Measurements from ENCODE around the gene TRPM2.
A peak's percentile ranks its signal among the peaks of the same experiment; 100 is the strongest.

TRPM2 gene

DNA sequence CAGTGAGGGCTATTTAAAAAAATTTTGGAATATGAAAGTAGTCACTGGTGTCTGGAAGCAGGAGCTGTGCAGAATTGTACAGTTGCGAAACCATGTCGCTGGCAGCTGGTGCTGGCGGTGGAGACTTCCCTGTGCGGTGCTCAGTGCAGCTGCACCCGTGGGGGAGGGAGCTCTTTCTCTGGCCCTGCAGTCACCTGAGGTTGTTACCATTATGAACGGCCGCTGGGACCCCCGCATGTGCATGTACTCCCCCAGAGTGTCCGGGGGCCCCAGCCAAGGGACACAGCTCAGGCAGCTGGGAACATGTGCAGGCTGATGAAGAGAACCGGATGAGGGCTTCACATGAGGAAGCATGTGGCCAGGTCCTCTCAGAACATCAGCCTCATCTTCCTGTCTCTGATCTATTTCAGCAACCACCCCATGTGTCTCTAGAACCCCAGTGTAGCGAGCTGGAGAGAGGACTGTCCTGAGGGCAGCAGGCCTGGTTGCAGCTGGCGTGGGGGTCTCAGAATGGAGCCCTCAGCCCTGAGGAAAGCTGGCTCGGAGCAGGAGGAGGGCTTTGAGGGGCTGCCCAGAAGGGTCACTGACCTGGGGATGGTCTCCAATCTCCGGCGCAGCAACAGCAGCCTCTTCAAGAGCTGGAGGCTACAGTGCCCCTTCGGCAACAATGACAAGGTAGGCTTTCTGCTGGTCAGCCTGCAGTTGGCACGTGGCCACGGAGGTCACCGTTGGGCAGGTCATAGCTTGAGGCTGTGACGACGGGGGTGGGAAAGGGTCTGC, at the start of gene TRPM2:
Gene TRPM2 (plus strand): TSS at position 431 of the 780 bp plus-strand sequence. CDS start 80 bp downstream, at position 511.
- peak; percentile 12 for DNase-seq

GRCh38 chr21:44304011-44304616, 49.3 kb upstream of the TRPM2 start:
- DNase-seq = no peak

DNA sequence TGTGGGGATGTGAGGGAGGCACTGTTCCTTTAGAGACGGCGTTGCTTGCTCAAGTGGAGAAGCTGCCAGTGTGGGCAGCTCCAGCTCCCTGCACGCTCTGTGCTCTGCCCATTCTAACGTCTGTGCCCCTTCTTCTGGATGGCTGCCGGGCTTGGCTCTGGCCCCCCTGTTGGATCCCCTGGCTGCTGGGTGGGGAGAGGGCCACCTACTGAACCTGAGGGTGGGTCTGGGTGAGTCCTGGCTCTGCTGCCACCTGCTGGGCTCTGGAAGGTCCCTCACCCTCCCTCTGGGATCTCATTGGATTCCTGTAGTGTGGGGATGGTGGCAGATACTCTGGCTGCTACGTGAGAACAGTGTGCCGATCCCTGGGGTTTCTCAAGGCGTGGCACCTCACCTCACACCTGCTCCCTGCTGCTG, 48.5 kb upstream of the TRPM2 start:
- DNase-seq = peak; percentile 12

DNA sequence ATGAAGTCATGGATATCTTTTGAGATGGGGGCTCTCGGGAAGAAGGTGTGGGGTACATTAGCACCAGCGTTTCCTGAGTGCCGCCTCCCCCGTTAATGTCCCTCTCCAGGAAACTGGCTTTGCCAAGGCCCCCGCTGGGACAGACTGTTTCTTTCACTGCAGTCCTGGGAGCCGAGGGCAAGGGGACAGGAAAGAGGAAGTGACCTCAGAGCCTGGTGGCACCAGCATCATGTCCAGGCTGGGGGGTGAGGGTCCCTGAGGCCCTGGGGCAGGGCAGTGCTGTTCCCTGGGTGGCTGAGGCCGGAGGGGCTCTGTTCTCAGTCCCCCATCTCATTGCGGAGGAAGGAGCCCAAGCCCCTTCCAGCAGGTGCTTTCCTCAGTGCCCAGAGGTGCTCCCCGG, 47.7 kb upstream of the TRPM2 start:
- DNase-seq = no peak

DNA sequence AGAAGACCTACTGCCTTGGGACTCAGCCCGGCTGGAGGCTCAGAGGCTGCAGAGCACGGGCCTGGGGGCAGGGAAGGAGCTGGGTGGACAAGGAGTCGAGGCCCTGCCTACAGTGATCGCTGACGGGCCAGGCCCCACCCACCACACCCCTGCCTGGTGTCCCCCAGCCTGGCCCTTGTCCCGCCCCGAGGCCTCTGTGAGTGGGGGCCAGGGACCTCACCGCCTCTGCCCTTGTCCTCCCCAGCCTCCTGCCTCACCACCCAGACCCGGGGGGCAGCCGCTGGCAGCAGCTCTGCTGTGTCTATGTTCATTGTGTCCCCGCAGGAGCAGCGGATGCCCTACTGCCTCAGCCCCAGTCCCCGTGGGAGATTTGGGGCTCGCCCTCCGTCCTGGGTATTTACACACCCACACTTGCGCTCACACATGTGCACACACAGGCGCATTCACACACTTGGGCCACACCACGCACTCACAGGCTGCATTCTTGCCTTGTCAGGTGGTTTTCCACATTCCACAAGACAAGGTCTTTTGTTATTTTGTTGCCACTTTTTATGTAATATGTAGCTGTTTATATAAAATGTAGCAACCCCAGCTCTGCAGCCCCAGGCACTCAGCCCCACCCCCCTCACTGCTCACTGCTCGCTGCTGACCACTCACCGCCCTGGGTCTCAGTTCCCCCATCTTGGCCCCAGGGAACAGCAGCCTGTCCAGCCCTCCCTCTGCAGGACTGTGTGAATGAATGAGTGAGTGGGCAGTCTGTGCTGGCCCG, 46.3 kb upstream of the TRPM2 start:
- DNase-seq = no peak

GRCh38 chr21:44310628-44311507, 42.6 kb upstream of the TRPM2 start:
- no peak for DNase-seq

- DNase-seq = no peak
These were observed 41.3 kb upstream of the TRPM2 start for GRCh38 chr21:44312089-44312488.

GRCh38 chr21:44312716-44313115, 40.7 kb upstream of the TRPM2 start:
- no peak for DNase-seq

DNA sequence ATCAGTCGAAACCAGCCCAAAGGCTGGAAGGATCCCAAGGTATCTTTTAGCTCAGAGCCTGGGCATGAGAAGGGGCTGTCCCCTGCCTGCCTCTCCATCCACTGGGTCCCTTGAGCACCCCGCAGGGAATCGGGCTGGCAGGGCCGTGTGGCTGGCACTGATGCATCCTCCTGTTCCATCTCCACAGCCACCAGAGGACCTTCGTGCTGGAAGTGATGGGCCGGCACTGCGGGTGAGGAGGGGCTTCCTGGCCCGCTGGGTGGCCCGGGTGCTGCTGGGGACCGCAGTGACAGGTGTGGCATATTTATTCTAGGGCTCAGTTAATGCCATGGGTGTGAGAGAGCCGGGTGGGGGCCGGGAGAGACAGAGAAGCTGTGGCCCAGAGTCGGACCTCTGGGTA, 40.0 kb upstream of the TRPM2 start:
- no peak for DNase-seq

DNA sequence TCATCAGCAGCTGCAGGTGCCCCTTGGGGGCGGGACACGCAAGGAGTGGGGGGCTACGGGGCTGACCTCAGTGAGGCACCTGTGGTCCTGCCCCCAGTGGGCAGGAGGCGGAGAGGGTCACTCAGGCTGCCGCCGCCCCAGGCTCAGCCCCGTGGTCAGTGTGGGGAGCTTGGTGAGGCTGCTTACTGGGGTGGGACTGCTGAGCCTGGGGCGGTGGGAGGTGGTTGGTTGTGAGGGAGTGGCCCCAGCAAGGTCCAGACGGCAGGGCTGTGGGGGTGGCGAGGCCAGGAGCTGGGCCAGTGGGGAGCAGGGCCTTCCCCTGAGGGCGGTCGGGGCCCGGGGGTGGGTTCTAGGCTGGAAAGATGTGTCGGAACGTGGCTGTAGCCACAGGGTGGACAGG, 39.3 kb upstream of the TRPM2 start:
- DNase-seq = no peak

DNA sequence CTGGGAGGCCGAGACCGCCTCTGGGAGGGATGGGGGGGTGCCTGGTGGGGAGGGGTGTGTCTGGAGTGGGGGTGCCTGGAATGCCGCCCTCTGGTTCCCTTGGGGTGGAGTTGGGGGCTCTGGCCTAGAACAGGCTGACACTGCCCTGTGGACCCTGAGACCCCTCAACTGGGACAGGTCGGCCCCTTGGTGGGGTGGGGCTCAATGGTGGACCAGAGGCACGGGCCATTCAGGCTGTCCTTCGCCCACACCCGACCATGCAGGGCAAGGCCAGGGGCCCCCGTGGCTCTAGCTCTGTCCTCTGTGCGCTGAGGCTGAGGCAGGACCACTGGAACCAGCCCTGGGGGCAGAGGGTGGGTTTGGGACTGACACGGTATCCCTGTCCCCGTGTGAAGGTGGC, 38.9 kb upstream of the TRPM2 start:
- no peak for DNase-seq

DNA sequence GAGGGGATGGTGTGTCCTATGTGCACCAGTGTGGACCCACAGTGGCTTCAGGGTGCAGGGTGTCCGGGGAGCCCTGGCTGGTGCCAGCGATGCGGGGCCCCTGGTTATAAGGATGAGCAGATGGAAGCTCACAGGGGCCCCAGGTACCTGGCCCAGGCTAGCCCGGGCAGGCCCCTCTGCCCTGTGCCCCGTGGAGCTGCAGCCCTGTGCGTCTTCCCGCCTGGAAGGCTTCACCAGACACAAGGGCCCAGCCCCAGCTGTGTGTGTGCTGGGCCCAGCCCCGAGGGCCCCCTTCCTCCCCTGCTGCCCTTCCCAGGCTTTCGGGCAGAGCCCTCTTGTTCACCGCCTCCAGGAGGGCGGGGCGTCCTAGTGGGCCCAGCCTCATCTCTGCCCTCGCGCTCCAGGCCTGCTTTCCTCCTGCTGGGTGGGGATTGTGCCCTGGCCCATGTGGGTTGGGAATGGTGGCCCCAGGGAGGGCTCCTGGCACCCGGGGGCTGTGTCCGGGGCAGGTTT, 37.7 kb upstream of the TRPM2 start:
- no peak for DNase-seq

DNA sequence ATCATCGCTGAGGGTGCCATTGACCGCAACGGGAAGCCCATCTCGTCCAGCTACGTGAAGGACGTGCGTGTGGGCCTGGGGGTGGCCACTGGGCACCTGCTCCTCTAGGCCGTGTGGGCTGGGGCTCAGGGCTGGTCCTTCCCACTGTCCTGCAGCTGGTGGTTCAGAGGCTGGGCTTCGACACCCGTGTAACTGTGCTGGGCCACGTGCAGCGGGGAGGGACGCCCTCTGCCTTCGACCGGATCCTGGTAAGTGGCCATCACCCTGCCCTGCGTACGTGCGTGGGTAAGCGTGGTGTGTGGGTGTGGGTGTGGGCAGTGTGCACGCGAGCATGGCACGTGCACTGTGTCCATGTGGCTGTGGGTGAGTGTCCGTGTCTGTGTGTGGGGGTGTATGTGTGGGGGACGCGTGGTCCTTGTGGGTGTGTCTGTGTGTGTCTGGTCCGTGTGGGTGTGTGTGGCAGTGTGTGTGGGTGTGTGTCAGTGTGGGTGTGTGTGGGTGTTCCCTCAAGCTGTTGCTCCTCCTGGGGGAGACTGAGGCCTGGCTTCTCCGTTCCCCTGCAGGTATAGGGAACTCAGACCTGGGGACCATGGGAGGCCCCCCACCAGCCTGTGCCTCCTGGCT, 37.0 kb upstream of the TRPM2 start:
- no peak for DNase-seq

DNA sequence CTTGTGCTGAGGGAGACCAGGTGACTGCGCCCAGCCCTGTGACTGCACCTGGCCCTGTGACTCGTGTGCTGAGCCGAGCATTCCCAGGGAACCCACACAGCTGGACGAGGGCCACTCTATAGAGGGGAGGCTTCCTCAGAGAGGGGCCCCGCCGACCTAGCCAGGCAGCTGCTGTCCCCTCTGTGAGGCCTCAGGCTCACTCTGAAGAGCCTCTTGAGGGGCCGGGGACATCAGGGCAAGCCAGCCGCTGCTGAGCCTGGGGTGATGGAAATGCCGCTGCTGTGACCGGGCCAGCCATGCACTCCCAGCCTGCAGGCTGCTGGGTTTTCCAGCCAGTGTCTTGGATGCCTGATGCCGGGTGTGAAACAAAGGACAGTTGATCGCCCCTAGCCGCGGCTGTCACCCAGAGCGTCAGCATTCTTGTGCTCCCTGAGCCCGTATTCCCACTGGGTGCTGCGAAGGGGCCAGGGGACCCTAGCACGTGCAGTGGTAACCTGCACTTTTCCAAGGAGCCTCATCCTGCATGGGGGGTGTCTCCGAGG, 36.1 kb upstream of the TRPM2 start:
- no peak for DNase-seq

GRCh38 chr21:44317871-44318270, 35.5 kb upstream of the TRPM2 start:
- no peak for DNase-seq

DNA sequence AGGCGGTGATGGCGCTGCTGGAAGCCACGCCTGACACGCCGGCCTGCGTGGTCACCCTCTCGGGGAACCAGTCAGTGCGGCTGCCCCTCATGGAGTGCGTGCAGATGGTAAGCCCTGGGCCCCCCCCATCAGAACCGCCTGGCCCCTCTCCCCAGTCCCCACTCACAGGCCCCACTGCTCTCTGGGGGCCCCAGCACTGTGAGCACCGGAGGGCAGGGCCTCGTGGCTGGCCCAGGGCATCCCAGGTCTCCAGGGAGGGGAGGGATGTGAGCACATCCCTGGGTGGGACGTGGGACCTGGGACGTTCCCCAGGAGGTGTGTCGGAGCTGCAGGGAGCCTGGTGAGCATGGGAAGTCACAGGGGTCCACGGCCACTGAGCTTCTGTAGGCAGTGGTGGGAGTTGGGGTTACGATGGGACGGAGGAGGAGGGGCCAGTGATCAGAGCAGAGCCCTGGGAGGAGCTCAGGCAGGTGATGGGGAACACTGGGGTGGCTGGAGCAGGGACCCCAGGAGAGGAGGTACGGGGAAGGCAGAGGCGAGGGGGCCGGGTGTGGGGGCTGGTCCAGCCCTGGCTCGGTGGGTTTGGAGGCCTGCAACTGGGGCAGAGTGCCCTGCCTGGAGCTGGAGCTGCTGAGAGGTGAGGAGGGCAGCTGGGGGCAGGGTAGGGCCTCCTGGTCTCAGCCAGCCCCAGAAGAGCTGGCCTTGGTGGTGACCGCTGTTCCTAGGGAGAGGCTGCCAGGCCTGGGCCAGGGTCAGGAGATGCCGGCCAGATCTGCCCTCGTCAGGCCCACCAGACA, 34.7 kb upstream of the TRPM2 start:
- DNase-seq = no peak

DNA sequence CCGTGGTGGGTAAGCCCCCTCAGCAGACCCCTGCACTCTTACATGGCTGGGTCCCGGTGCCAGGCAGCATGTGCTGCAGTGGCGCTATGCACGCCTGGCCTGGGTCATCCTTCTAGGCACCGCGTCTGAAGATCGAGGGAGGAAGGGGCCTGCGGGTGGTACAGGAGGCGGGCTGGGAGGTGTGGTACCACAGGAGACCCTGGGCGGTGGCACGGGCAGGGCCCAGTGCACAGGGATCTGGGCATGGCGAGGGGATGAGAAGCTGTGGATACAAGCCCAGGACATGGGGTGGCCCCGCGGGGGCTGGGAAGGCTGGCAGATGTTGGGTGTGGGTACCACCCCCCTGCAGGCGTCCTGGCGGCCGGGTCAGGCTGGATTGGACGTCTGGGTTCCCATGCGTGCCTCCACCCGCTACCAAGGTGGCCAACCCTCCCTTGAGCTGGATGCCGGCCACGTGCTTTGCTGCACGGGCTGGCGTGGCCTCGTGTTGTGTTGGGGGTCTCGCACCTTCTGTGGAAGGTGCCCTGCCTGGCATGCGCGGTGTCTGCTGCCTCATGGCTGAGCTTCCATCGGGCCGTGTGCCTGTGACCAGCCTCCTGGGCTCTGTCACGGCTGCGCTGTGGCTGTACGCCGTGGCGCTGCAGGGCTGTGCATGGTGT, 33.9 kb upstream of the TRPM2 start:
- DNase-seq = no peak

- no peak for DNase-seq
These were observed 32.6 kb upstream of the TRPM2 start for GRCh38 chr21:44320847-44321246.

DNA sequence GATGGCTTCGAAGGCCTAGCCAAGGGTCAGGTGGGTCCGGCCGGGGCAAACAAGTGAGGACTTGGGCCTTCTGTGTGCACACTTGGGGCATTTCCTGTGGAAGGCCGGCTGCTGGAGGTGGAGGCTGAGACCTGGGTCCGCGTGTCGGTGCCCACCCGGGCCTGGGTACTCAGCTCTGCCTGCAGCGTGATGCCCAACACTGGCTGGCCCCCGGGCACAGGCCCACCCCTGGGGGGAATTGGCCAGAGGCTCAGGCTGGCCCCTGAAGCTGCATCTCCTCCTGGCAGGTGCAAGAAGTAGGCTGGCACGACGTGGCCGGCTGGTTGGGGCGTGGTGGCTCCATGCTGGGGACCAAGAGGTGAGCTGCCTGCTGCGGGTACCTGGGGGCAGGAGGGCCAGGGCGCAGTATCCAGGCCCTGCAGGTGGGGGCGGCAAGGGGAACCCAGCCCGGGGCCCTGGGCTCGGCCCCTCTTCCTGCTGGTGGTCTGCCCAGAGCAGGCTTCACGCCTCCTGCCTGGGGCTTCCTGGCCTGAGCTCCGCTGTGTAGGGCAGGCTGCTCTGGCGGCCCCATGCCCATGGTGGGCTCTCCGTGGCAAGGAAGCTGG, 31.5 kb upstream of the TRPM2 start:
- DNase-seq = no peak
